IPS DF 6.9 (cell line): Measurements from ENCODE around the gene CPEB1.
"Not testable (repeated sequence)": the region's sequence is repeated elsewhere in the genome, so short reads cannot be mapped to it uniquely, and the experiment has no call there.

ENCODE experiments used
- DNase-seq: peaks from one replicate; pipeline ENCODE4 v3.0.0-alpha.2; 2013; ENCODE audit warnings: low read depth, low spot score
- H3K27ac ChIP-seq: one replicate; pipeline ENCODE4 v1.5.1; 2013; ENCODE audit warnings: low read length, control low read depth
- H3K27me3 ChIP-seq: 2 replicates; pipeline ENCODE4 v1.6.1; 2013; ENCODE audit warnings: mild to moderate bottlenecking, low read length; ENCODE audit not compliant: control insufficient read depth, insufficient read depth
- H3K36me3 ChIP-seq: 2 replicates; pipeline ENCODE4 v1.6.1; 2013; ENCODE audit warnings: low read length; ENCODE audit not compliant: control insufficient read depth, insufficient read depth
- H3K4me1 ChIP-seq: 2 replicates; pipeline ENCODE4 v1.6.1; 2013; ENCODE audit warnings: low read length; ENCODE audit not compliant: control insufficient read depth, insufficient read depth
- H3K4me3 ChIP-seq: 2 replicates; pipeline ENCODE4 v1.5.1; 2013; ENCODE audit warnings: mild to moderate bottlenecking, low read length
- H3K9me3 ChIP-seq: 2 replicates; pipeline ENCODE4 v1.6.1; 2013; ENCODE audit warnings: low read length, inconsistent platforms; ENCODE audit not compliant: control insufficient read depth, insufficient read depth
- WGBS: extraction: QIAGEN DNeasy Blood & Tissue Kit; methylation state at CpG from one replicate; pipeline ENCODE4 v1.1.7; 2013; ENCODE audit warnings: mixed read lengths, missing lambda C conversion rate; ENCODE audit not compliant: insufficient read length, insufficient coverage; 5-methylcytosine and 5-hydroxymethylcytosine counted together

Gene CPEB1

DNA sequence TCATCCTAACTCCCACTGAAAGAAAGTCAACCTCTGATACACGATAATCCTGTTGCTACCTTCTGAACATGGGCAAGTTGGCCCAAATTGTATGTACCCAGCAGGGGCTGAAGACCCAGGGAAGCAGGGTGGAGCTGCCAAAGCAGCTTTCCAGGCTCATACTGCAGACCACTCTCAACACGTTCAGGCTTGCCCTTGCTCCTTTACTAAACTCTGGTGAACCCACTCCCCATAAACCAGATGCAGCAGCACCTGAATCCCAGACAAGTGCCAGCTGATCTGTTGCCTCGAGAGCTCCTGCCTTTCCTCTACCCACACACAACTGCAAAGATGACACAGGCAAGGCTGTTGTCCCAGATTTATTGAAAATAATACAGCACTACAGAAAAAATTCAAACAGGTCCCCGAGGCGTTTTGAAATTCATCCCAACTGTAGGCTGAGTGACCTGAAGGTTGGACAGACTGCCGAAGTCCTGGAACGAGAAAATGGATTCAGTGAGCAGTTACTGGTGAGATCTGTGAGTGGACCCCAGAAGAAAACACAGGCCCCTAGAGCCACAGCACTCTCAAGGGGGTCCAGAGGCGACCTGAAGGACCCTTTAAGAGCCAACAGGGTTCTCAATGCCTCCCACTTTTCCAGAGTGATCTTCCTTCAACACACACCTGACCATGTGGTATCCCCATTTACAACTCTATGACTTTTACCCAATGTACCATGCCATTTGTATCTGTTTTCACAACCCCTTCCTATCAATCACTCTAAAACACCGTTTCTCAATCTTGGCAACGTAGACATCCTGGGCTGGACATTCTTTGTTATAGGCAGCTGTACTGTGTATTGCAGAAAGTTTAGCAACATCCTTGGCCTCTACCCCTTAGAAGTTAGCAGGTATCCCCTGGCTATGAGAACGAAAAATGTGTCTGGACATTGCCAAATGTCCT, 110.5 kb downstream of the CPEB1 start:
- Histone ChIP-seq H3K36me3 (peaks cover 35% of the 10 kb centered on the region; the same call in 1 of the 2 replicates), H3K27ac (no peak overlapping the region), H3K27me3 (no peaks in the 10 kb centered on the region), H3K4me1 (peaks cover 3% of the 10 kb centered on the region; the same call in 1 of the 2 replicates), H3K9me3 (no peaks in the 10 kb centered on the region), H3K4me3 (no peak overlapping the region)
- DNase-seq, result no peak
- 100% methylated on average over 2 of the region's 11 CpGs for WGBS

DNA sequence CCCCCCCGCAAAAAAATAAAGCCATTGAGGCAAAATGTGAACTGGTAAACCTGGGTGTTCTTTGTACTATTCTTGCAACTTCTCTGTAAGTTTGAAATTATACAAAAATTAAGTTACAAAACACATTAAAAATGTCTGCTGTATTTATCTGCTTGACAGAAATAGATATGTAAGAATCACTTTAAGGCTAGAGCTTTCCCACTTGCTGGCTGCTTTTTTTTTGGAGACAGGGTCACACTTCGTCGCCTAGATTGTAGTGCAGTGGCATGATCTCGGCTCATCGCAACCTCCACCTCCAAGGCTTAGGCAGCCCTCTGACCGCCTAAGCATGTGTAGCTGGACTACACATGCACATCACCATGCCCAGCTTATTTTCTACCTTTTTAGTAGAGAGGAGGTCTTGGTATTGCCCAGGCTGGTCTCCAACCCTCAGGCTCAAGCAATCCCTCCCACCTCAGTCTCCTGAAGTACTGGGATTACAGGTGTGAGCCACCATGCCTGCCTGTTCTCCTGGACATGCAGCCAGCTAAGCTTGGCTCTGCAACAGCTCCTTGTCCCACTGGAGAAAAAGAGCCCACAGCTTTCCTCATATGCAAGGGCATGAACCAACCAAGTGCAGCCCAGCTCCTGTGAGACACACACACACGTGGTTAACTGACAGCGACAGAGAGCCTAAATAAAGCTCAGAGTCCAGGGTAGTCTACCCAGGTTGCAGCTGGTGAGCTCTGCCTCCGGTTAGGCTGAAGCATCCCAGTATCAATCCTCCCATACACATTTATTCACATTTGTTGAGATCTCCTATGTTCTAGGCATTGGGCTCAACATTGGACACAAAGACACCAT, 111.4 kb downstream of the CPEB1 start:
- DNase-seq, result no peak
- Histone ChIP-seq H3K27ac (no peak overlapping the region), H3K36me3 (peaks cover 35% of the 10 kb centered on the region; the same call in 1 of the 2 replicates), H3K4me1 (peaks cover 4% of the 10 kb centered on the region; the same call in 1 of the 2 replicates), H3K4me3 (no peak overlapping the region), H3K9me3 (no peaks in the 10 kb centered on the region), H3K27me3 (no peaks in the 10 kb centered on the region)
- no CpG with 5 or more reads among the region's 9 CpGs for WGBS

DNA sequence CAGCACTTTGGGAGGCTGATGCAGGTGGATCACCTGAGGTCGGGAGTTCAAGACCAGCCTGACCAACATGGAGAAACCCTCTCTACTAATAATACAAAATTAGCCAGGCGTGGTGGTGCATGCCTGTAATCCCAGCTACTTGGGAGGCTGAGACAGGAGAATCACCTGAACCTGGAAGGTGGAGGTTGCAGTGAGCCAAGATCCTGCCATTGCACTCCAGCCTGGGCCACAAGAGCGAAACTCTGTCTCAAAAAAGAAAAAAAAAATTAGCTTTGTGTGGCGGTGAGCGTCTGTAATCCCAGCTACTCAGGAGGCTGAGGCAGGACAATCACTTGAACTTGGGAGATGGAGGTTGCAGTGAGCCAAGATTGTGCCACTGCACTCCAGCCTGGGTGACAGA, 112.0 kb downstream of the CPEB1 start:
- H3K9me3 ChIP-seq, DNase-seq, H3K4me3 ChIP-seq, H3K27me3 ChIP-seq, H3K27ac ChIP-seq, H3K4me1 ChIP-seq: not testable (repeated sequence)
- no CpG with 5 or more reads among the region's 5 CpGs for WGBS
- H3K36me3 ChIP-seq, result peaks cover 35% of the 10 kb centered on the region; the same call in 1 of the 2 replicates

DNA sequence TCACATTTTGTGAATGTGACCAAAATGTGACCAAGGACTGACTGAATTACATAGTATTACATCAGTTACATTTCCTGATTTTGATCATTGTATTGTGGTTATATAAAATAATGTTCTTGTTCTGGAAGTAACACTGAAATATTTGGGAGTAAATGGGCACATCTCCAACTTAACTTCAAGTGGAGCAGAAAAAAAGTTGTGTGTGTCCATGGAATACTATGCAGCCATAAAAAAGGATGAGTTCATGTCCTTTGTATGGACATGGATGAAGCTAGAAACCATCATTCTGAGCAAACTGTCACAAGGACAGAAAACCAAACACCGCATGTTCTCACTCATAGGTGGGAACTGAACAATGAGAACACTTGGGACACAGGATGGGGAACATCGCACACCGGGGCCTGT, 112.7 kb downstream of the CPEB1 start:
- H3K27me3 ChIP-seq, H3K9me3 ChIP-seq, DNase-seq, H3K4me1 ChIP-seq, H3K27ac ChIP-seq, H3K4me3 ChIP-seq: not testable (repeated sequence)
- peaks cover 35% of the 10 kb centered on the region; the same call in 1 of the 2 replicates for H3K36me3 ChIP-seq
- WGBS, result no CpG with 5 or more reads among the region's 3 CpGs

DNA sequence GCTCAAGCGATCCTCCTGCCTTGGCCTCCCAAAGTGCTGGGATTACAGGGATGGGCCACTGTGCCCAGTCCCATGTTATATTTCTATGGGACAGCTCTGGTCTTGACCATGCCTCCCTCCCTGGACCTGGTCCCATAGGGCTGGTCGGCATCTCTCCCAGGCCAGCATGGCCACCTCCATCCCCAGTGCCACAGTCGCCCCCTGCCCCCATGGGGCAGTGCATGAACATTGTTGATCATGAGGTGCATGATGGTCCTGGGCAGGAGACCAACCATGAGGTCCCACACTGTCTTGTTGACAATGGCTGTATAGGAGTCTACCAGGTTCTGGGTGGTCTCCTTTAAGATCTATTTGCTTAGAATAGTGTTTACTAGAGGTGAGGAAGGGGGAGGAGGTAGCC, 113.4 kb downstream of the CPEB1 start:
- H3K27ac ChIP-seq, result no peak overlapping the region
- H3K4me1 ChIP-seq, result peaks cover 4% of the 10 kb centered on the region; the same call in 1 of the 2 replicates
- WGBS, result no CpG with 5 or more reads among the region's 3 CpGs
- no peaks in the 10 kb centered on the region for H3K9me3 ChIP-seq
- no peak overlapping the region for H3K4me3 ChIP-seq
- no peak for DNase-seq
- peaks cover 35% of the 10 kb centered on the region; the same call in 1 of the 2 replicates for H3K36me3 ChIP-seq
- no peaks in the 10 kb centered on the region for H3K27me3 ChIP-seq

DNA sequence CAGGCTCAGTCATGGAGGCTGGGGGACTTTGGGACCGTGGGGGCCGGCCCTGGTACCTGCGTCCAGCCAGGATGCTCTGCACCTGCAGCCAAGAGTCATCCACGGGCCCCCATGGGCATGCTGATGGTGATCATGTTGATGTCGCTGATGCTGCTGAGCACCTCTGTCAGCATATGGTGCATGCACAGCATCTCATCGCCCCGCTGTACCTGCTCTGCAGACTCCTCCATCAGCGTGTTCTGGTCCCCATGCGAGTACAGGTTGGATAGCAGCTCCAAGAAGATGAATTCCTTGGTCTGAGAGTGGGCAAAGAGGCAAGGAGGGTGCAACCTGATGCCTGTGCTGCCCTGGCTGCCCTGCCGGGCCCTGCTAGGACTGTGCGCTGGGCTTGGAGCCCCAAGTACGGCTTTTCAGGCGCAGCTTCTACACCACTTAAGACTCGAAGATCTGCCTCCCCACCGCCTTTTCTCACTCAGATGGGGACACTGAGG, 114.1 kb downstream of the CPEB1 start:
- no peaks in the 10 kb centered on the region for H3K27me3 ChIP-seq
- peaks cover 2% of the 10 kb centered on the region; the same call in 1 of the 2 replicates for H3K4me1 ChIP-seq
- no peaks in the 10 kb centered on the region for H3K9me3 ChIP-seq
- peaks cover 27% of the 10 kb centered on the region; the same call in 1 of the 2 replicates for H3K36me3 ChIP-seq
- no peak overlapping the region for H3K4me3 ChIP-seq
- H3K27ac ChIP-seq, result no peak overlapping the region
- no CpG with 5 or more reads among the region's 15 CpGs for WGBS
- no peak for DNase-seq

DNA sequence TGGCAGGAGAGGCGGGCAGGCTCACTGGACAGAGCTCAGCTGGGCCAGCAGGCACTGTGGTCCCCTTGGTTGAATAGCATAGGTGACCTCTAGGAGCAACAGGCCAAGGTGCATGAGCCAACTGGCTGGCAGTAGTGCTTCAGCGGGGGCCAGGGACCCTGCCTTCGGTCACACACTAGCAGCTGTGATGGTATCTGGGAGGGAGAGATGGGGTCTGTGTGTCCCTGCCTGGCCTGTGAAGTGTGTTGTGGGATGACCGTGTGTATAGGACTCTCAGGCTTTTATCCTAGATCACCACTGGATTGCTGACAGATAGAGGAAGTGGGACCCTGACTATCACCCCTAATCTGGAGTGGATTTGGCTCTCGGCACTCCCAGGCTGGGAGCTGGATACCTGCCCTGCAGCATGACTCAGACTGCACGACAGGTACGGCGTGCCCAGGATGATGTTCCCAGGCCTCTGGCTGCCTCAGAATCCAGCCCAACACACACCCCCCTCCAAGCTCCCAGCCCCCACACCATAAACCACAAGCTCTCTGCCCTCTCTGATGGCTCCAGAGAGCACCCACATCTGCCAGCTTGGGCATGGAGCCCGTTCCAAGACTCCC, 114.7 kb downstream of the CPEB1 start:
- DNase-seq, result no peak
- peaks cover 2% of the 10 kb centered on the region; the same call in 1 of the 2 replicates for H3K4me1 ChIP-seq
- H3K4me3 ChIP-seq, result no peak overlapping the region
- H3K9me3 ChIP-seq, result no peaks in the 10 kb centered on the region
- H3K36me3 ChIP-seq, result peaks cover 22% of the 10 kb centered on the region; the same call in 1 of the 2 replicates
- WGBS, result no CpG with 5 or more reads among the region's 9 CpGs
- no peak overlapping the region for H3K27ac ChIP-seq
- H3K27me3 ChIP-seq, result no peaks in the 10 kb centered on the region

DNA sequence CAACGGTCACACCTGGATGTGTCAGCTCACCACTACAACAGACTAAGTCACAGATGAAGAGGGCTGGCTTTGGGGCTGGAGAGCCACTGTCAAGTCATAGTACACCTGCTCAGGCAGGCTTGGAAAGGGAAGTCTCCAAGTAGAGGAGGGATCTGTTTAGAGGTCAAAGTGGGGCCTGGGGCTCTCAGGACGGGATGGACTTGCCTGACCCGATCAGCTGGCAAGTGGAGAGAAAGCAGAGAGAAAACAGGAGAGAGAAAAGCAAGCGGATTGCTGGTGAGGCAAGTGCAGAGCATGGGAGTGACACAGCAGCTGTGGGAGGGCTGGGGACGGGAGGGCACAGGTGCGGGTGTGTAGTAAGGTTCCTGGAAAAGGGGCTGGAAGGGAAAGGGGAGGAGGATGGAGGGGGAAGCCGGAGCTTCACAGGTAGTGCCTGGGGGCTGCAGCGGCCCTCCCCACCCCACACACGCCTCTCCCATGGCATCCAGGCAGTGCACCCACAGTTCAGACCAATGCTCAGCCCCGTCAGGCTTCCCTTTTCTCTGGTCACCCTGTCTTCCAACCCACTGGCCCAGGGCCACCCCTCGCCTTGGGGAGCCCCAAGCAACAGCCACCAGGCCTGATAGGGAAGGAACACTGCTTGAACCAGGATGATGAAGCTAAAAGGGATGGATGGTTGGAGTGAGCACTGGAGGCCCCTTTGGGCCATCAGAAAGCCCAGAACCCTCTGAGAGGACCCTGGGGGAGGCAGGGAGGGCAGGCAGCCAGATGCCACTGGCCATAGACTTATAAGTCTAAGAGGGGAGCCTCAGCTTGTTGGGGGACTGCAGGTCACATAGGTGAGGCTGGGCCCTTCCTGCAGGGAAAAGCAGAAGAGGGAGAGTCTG, 115.4 kb downstream of the CPEB1 start:
- Histone ChIP-seq H3K27me3 (no peaks in the 10 kb centered on the region), H3K4me3 (no peak overlapping the region), H3K27ac (no peak overlapping the region), H3K4me1 (peaks cover 2% of the 10 kb centered on the region; the same call in 1 of the 2 replicates), H3K36me3 (peaks cover 14% of the 10 kb centered on the region; the same call in 1 of the 2 replicates), H3K9me3 (no peaks in the 10 kb centered on the region)
- no CpG with 5 or more reads among the region's 11 CpGs for WGBS
- DNase-seq, result no peak

DNA sequence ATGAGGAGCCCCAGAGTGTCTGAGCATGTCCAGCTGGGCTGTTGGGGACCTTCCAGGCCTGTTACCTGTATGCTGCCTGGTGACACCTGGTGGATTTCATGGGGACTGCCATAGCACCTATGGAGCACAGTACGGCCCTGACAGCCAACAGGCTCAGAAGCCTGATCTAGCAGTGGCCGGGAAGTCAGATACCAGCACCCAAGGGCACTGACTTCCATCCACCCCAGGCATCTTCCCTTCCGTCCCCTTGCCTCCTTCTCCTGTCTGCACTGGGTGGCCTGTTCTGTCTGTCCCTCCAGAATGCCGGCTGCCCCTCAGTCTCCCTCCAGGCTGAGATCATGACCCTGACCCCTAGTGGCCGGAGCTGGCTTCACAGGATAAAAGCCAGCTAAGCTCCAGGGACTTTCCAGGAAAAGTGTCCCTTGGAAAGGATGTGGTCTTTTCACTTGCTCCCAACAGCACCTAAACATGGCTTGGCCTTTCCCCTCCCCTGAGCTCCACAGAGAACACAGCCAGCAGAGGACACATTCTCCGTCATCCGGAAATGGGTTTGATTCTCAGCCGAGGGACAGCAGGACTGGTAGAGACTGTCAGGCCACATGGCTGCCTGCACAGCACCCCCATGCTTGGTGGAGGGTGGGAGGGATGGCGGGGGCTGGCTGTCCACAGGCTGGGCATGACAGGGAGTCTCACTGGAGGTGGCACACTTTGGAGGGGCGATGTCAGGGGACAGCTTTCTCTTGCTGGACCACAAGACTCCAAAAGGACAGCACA, 116.4 kb downstream of the CPEB1 start:
- no peaks in the 10 kb centered on the region for H3K9me3 ChIP-seq
- no peaks in the 10 kb centered on the region for H3K27me3 ChIP-seq
- no peak overlapping the region for H3K27ac ChIP-seq
- peak overlapping the region; percentile 1; the same call in 1 of the 2 replicates for H3K4me3 ChIP-seq
- peaks cover 2% of the 10 kb centered on the region; the same call in 1 of the 2 replicates for H3K4me1 ChIP-seq
- peak; percentile 57 for DNase-seq
- H3K36me3 ChIP-seq, result peaks cover 5% of the 10 kb centered on the region; the same call in 1 of the 2 replicates
- no CpG with 5 or more reads among the region's 10 CpGs for WGBS
